ENCODE results near the gene EPHA2.

DNA sequence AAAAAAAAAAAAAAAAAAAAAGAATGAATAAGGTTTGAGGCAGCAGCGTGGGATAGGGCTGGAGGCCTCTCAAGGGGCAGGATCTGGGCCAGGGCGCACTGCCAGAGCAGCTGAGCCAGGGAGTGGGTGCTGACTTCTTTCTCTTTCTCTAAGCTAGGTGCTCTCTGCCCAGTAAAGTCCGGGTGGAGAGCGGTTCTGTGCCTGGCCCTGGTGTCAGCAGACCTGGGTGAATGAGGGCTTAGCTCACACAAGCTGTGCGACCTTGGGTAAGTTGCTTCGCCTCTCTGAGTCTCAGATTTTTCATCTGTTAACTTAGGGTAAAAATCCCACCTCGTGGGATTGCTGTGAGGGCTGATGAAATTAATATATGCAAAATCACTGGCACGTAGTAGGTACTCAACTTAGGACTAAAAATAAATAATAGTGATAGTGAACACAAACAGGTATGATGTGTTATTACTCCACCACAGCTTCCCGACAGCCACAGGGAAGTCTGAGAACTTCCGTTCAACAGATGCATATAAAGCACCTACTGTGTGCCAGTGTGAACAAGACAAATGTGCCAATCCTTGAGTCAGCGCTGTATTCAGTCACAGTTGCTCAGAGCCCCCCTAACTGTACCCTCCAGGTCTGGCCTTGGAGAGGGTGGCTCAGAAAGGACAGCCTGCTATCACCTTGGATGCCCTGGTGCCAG lies 80.4 kb downstream of the EPHA2 start:
- TF ChIP-seq, protein P1, sequence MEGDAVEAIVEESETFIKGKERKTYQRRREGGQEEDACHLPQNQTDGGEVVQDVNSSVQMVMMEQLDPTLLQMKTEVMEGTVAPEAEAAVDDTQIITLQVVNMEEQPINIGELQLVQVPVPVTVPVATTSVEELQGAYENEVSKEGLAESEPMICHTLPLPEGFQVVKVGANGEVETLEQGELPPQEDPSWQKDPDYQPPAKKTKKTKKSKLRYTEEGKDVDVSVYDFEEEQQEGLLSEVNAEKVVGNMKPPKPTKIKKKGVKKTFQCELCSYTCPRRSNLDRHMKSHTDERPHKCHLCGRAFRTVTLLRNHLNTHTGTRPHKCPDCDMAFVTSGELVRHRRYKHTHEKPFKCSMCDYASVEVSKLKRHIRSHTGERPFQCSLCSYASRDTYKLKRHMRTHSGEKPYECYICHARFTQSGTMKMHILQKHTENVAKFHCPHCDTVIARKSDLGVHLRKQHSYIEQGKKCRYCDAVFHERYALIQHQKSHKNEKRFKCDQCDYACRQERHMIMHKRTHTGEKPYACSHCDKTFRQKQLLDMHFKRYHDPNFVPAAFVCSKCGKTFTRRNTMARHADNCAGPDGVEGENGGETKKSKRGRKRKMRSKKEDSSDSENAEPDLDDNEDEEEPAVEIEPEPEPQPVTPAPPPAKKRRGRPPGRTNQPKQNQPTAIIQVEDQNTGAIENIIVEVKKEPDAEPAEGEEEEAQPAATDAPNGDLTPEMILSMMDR (IDR thresholded peaks at IDR 0.05) = no peak
- TF ChIP-seq POLR2A (IDR thresholded peaks at IDR 0.05) = no peak

Measured in body of pancreas (tissue), 4 donors.